HuH-7 (cell line): Measurements from ENCODE around the gene EIF4A2.
"Not testable (repeated sequence)": the region's sequence is repeated elsewhere in the genome, so short reads cannot be mapped to it uniquely, and the experiment has no call there.

Source experiments
- DNase-seq: peaks from one replicate; pipeline ENCODE4 v3.0.0; 2011; ENCODE audit warnings: low spot score

Gene EIF4A2

GRCh38 chr3:186784820-186785494 is 1.6 kb downstream of the EIF4A2 start:
- DNase-seq, result no peak

GRCh38 chr3:186785495-186786018 is 2.2 kb downstream of the EIF4A2 start:
- DNase-seq, result no peak

GRCh38 chr3:186786922-186787321 is 3.5 kb downstream of the EIF4A2 start:
- no peak for DNase-seq

- DNase-seq, result no peak
Observed at GRCh38 chr3:186787642-186788481, 4.5 kb downstream of the EIF4A2 start.

- DNase-seq, result no peak
Observed at GRCh38 chr3:186788482-186789370, 5.3 kb downstream of the EIF4A2 start.

GRCh38 chr3:186789554-186790260 is 6.3 kb downstream of the EIF4A2 start:
- no peak for DNase-seq

- DNase-seq, result no peak
Observed at GRCh38 chr3:186790261-186790981, 7.0 kb downstream of the EIF4A2 start.

- no peak for DNase-seq
Observed at GRCh38 chr3:186798239-186798874, 15.0 kb downstream of the EIF4A2 start.

GRCh38 chr3:186800285-186800684 is 16.9 kb downstream of the EIF4A2 start:
- DNase-seq, result no peak

- no peak for DNase-seq
Observed at GRCh38 chr3:186802701-186803100, 19.3 kb downstream of the EIF4A2 start.

GRCh38 chr3:186803447-186803846 is 20.1 kb downstream of the EIF4A2 start:
- DNase-seq, result not testable (repeated sequence)

GRCh38 chr3:186806089-186807055 is 23.0 kb downstream of the EIF4A2 start, which contains the start of gene RFC4:
Gene RFC4 (minus strand): TSS chr3:186806482. CDS start chr3:186804713, 1,769 bp downstream.
- DNase-seq, result peak; percentile 83

- DNase-seq, result no peak
Observed at GRCh38 chr3:186807231-186807630, 23.9 kb downstream of the EIF4A2 start.

- DNase-seq, result no peak
Observed at GRCh38 chr3:186810336-186810996, 27.1 kb downstream of the EIF4A2 start.

GRCh38 chr3:186811313-186811712 is 27.9 kb downstream of the EIF4A2 start:
- not testable (repeated sequence) for DNase-seq

GRCh38 chr3:186814100-186814499 is 30.7 kb downstream of the EIF4A2 start:
- DNase-seq, result no peak

- no peak for DNase-seq
Observed at GRCh38 chr3:186815435-186815834, 32.1 kb downstream of the EIF4A2 start.

GRCh38 chr3:186818516-186818915 is 35.1 kb downstream of the EIF4A2 start:
- no peak for DNase-seq
